B cell (primary cell): ENCODE measurements around the gene DPRX. TPM values are rescaled to one million over a fixed set of nuclear protein-coding genes. Genes with fewer than 3 reads are reported as not detected.

Experiments used
- ATAC-seq: fragments of 200-7000 bp; cut with Tn5 transposase; one replicate; pipeline ENCODE4 v1.10.0; 2021; ENCODE audit warnings: low read depth, mild to moderate bottlenecking, moderate number of reproducible peaks, moderate library complexity
- CTCF ChIA-PET: fragments of 350-600 bp; sonication (Branson Sonifier 250); formaldehyde crosslinking; loops from one replicate; lab custom pipeline; 2021; ENCODE audit warnings: antibody characterized with exemption, inconsistent platforms; lab: Charles Lee
- POLR2A ChIA-PET: fragments of 350-600 bp; sonication (Branson Sonifier 250); formaldehyde crosslinking; loops from one replicate; lab custom pipeline; 2021; ENCODE audit warnings: antibody characterized with exemption; lab: Charles Lee
- DNase-seq: peaks from one replicate; pipeline ENCODE4 v3.0.0; 2013
- H2AFZ ChIP-seq: 2 replicates; pipeline ENCODE4 v1.6.1; 2012; ENCODE audit warnings: mild to moderate bottlenecking, low read depth, low read length; ENCODE audit not compliant: insufficient read depth, poor library complexity, severe bottlenecking
- H3K27ac ChIP-seq, 2 donors: 1 replicate in 1 of 2; 2 replicates in 1 of 2; pipeline ENCODE4 v1.5.1; 2012 to 2013; ENCODE audit warnings: low read length in 2 of 2, mild to moderate bottlenecking in 2 of 2, moderate library complexity in 1 of 2
- H3K27me3 ChIP-seq, 4 experiments: fragments of 200-600 bp in 1 of 4; sonication (generic) in 1 of 4; replicated peaks in 1 of 4; 1 replicate in 2 of 4; 2 replicates in 2 of 4; pipeline versions ENCODE4 v1.6.1 to v1.7.0; 2013 to 2016; ENCODE audit warnings: low read length in 3 of 4, mild to moderate bottlenecking in 2 of 4, mixed read lengths in 1 of 4, moderate library complexity in 1 of 4; ENCODE audit not compliant: insufficient read depth in 4 of 4, control insufficient read depth in 3 of 4; ENCODE audit errors: control extremely low read depth in 1 of 4
- H3K36me3 ChIP-seq, 2 experiments: replicated peaks in 1 of 2; 1 replicate in 1 of 2; 2 replicates in 1 of 2; pipeline versions ENCODE4 v1.6.1 to v1.7.1; 2013; ENCODE audit warnings: low read length in 1 of 2; ENCODE audit not compliant: insufficient read depth in 2 of 2, control insufficient read depth in 1 of 2; ENCODE audit errors: control extremely low read depth in 1 of 2, extremely low read depth in 1 of 2
- H3K4me1 ChIP-seq, 2 donors: fragments of 200-600 bp in 1 of 2; sonication (generic) in 1 of 2; 1 replicate in 1 of 2; 2 replicates in 1 of 2; pipeline versions ENCODE4 v1.5.1 to v1.6.1; 2013 to 2017; ENCODE audit warnings: low read length in 2 of 2; ENCODE audit not compliant: control insufficient read depth in 2 of 2, insufficient read depth in 2 of 2
- H3K4me2 ChIP-seq: replicated peaks from 2 replicates; pipeline ENCODE3; 2012; ENCODE audit warnings: mild to moderate bottlenecking, low read depth, low read length; ENCODE audit not compliant: poor library complexity, severe bottlenecking
- H3K4me3 ChIP-seq, 5 experiments: fragments of 200-600 bp in 1 of 5; sonication (generic) in 1 of 5; 1 replicate in 3 of 5; 2 replicates in 2 of 5; pipeline versions ENCODE4 v1.5.1 to v1.7.0; 2011 to 2016; ENCODE audit warnings: low read length in 4 of 5, mild to moderate bottlenecking in 4 of 5, low read depth in 2 of 5, control low read depth in 1 of 5, moderate library complexity in 1 of 5; ENCODE audit not compliant: insufficient read depth in 1 of 5; ENCODE audit errors: control extremely low read depth in 1 of 5, extremely low read depth in 1 of 5
- H3K79me2 ChIP-seq: fragments of 200-600 bp; sonication (generic); one replicate; pipeline ENCODE4 v1.6.0; 2016; ENCODE audit warnings: low read length; ENCODE audit not compliant: control insufficient read depth, insufficient read depth
- H3K9ac ChIP-seq: fragments of 200-600 bp; sonication (generic); 2 replicates; pipeline ENCODE4 v1.6.1; 2017; ENCODE audit warnings: mild to moderate bottlenecking, low read length, moderate library complexity
- H3K9me3 ChIP-seq, 3 donors: one replicate each; pipeline versions ENCODE4 v1.6.1 to v1.7.1; 2013; ENCODE audit warnings: low read length in 2 of 3; ENCODE audit not compliant: control insufficient read depth in 2 of 3, insufficient read depth in 1 of 3; ENCODE audit errors: control extremely low read depth in 1 of 3
- H4K20me1 ChIP-seq: 2 replicates; pipeline ENCODE4 v1.6.0; 2012; ENCODE audit warnings: mild to moderate bottlenecking, low read length; ENCODE audit not compliant: insufficient read depth, control insufficient read depth, poor library complexity, severe bottlenecking
- H3K27ac Mint-ChIP-seq: one replicate; pipeline ENCODE4 v1.8.0; 2021; ENCODE audit warnings: mixed read lengths
- H3K27me3 Mint-ChIP-seq: one replicate; pipeline ENCODE4 v1.8.0; 2021; ENCODE audit warnings: mixed read lengths
- H3K4me1 Mint-ChIP-seq: one replicate; pipeline ENCODE4 v1.8.0; 2021; ENCODE audit warnings: mixed read lengths
- H3K4me3 Mint-ChIP-seq: one replicate; pipeline ENCODE4 v1.8.0; 2021; ENCODE audit warnings: mixed read lengths
- H3K9me3 Mint-ChIP-seq: one replicate; pipeline ENCODE4 v1.8.0; 2022; ENCODE audit warnings: mixed read lengths; ENCODE audit not compliant: insufficient read depth
- CTCF ChIP-seq: fragments of 200-600 bp; IDR thresholded peaks from one replicate; pipeline ENCODE4 v1.8.0; 2022; ENCODE audit warnings: antibody characterized with exemption, mild to moderate bottlenecking
- EZH2 ChIP-seq: IDR thresholded peaks from 2 replicates; pipeline ENCODE4 v1.6.1; 2012; ENCODE audit warnings: borderline replicate concordance, low read depth, mild to moderate bottlenecking, moderate library complexity, low read length; ENCODE audit not compliant: insufficient read depth, poor library complexity, severe bottlenecking
- WGBS: methylation state at CpG from one replicate; pipeline ENCODE4 v1.1.5; 2013; ENCODE audit warnings: missing lambda C conversion rate; ENCODE audit not compliant: insufficient coverage; 5-methylcytosine and 5-hydroxymethylcytosine counted together
- intact Hi-C: fragments of 100-400 bp; cut with micrococcal nuclease; formaldehyde crosslinking; loops from one replicate; pipeline ENCODE4 v1.10.0; 2022
- polyA plus RNA-seq: library from polyadenylated mRNA; depleted of rRNA; stranded (reverse); fragments of >200 nt; gene quantifications from 2 replicates; pipeline ENCODE4 v1.2.3, GENCODE V29; 2012
- total RNA-seq, 2 donors: library from RNA; stranded (reverse); fragments of 120-200 nt in 1 of 2; gene quantifications; 1 replicate in 1 of 2; 2 replicates in 1 of 2; pipeline versions ENCODE4 v1.2.3 to v1.2.4, GENCODE V29; 2013 to 2022

Gene DPRX
- total and polyA plus RNA-seq, 2 donors (not counting 1 experiment from before 2014, with no cell fraction given): not detected

GRCh38 chr19:53595510-53595867 lies 36.3 kb upstream of the DPRX start:
- no peaks in the 10 kb centered on the region for H3K27me3 Mint-ChIP-seq
- Histone ChIP-seq H3K9ac (no peak overlapping the region), H4K20me1 (no peaks in the 10 kb centered on the region), H3K4me1 (no peaks in the 10 kb centered on the region), H3K27ac (no peak overlapping the region), H3K4me2 (no peak overlapping the region), H3K79me2 (no peaks in the 10 kb centered on the region), H2AFZ (no peak overlapping the region), H3K4me3 (no peak overlapping the region), H3K9me3 (peaks cover 0 to 37% (median 4%) of the 10 kb centered on the region in 3 donors), H3K27me3 (no peaks in the 10 kb centered on the region), H3K36me3 (no peaks in the 10 kb centered on the region)
- H3K27ac Mint-ChIP-seq: no peak overlapping the region
- ATAC-seq (no peak), DNase-seq (no peak)
- intact Hi-C loops: no loop called here
- ChIA-PET POLR2A (interaction anchor here (0.7 kb wide), 1 partner anchor 22 kb away, joined by 3 read pairs; no protein-coding TSS in a partner anchor), CTCF (no interaction called here)
- H3K4me3 Mint-ChIP-seq: no peak overlapping the region
- WGBS: 84% methylated on average over 9 of the region's 9 CpGs
- no peaks in the 10 kb centered on the region for H3K4me1 Mint-ChIP-seq
- H3K9me3 Mint-ChIP-seq: no peaks in the 10 kb centered on the region
- TF ChIP-seq CTCF (no peak), EZH2 (no peak)

- no peak for TF ChIP-seq EZH2
- no peak for TF ChIP-seq CTCF
- CTCF ChIA-PET: no interaction called here
Measured at GRCh38 chr19:53596056-53596455, 35.7 kb upstream of the DPRX start.

More at GRCh38 chr19:53596056-53596455, 35.7 kb upstream of the DPRX start:
- H3K79me2 ChIP-seq: no peaks in the 10 kb centered on the region
- H3K9me3 ChIP-seq: peaks cover 0 to 38% (median 4%) of the 10 kb centered on the region in 3 donors
- intact Hi-C loops: no loop called here
- 98% methylated on average over 5 of the region's 9 CpGs for WGBS
- H3K27ac ChIP-seq: no peak overlapping the region
- H3K4me3 ChIP-seq: no peak overlapping the region
- H3K4me2 ChIP-seq: no peak overlapping the region
- no peaks in the 10 kb centered on the region for H3K4me1 ChIP-seq
- POLR2A ChIA-PET: no interaction called here
- H3K4me1 Mint-ChIP-seq: no peaks in the 10 kb centered on the region
- no peaks in the 10 kb centered on the region for H3K27me3 ChIP-seq
- no peak overlapping the region for H3K27ac Mint-ChIP-seq
- ATAC-seq: no peak
- no peaks in the 10 kb centered on the region for H4K20me1 ChIP-seq
- no peaks in the 10 kb centered on the region for H3K9me3 Mint-ChIP-seq
- no peak for DNase-seq
- no peaks in the 10 kb centered on the region for H3K27me3 Mint-ChIP-seq
- no peak overlapping the region for H2AFZ ChIP-seq
- H3K4me3 Mint-ChIP-seq: no peak overlapping the region
- H3K9ac ChIP-seq: no peak overlapping the region
- no peaks in the 10 kb centered on the region for H3K36me3 ChIP-seq
